VCaP (cell line): Measurements from ENCODE around the gene KCTD15.
"Not testable (repeated sequence)": the region's sequence is repeated elsewhere in the genome, so short reads cannot be mapped to it uniquely, and the experiment has no call there.

Source experiments
- H3K27ac ChIP-seq: fragments of 450-650 bp; 2 replicates; pipeline ENCODE4 v1.5.1; 2017
- CTCF ChIP-seq: fragments of 450-650 bp; conservative IDR thresholded peaks from 2 replicates; pipeline ENCODE4 v1.5.1; 2017; ENCODE audit warnings: mild to moderate bottlenecking, moderate library complexity

KCTD15 gene

GRCh38 chr19:33812388-33813330 is 16.0 kb downstream of the KCTD15 start:
- H3K27ac ChIP-seq, result peak overlapping the region; percentile 85
- no peak for TF ChIP-seq CTCF

- H3K27ac ChIP-seq, result peak overlapping the region; percentile 85
- no peak for TF ChIP-seq CTCF
These were observed 16.9 kb downstream of the KCTD15 start for GRCh38 chr19:33813391-33814101.

GRCh38 chr19:33814181-33815165 is 17.8 kb downstream of the KCTD15 start:
- TF ChIP-seq CTCF, result no peak
- H3K27ac ChIP-seq, result peak overlapping the region; percentile 85

GRCh38 chr19:33815380-33816340 is 19.0 kb downstream of the KCTD15 start:
- no peak for TF ChIP-seq CTCF

GRCh38 chr19:33818411-33818810 is 21.7 kb downstream of the KCTD15 start:
- H3K27ac ChIP-seq, result no peak overlapping the region

More at GRCh38 chr19:33815380-33816340, 19.0 kb downstream of the KCTD15 start:
- peak overlapping the region; percentile 85 for H3K27ac ChIP-seq

GRCh38 chr19:33819078-33819477 is 22.4 kb downstream of the KCTD15 start:
- not testable (repeated sequence) for H3K27ac ChIP-seq

More at GRCh38 chr19:33818411-33818810, 21.7 kb downstream of the KCTD15 start:
- TF ChIP-seq CTCF, result no peak
